Stimulated activated CD4-positive, alpha-beta T cell treated with anti-CD3 and anti-CD28 coated beads, Interleukin-1b, Interleukin-23, amount 100 ng/mL, for 1 hour (primary cell): ENCODE measurements around the gene ITGB7.

Source experiments
- DNase-seq, 2 donors: peaks; one replicate each; pipeline ENCODE4 v3.0.0-alpha.2; 2020; ENCODE audit warnings: low read depth in 2 of 2

The ITGB7 gene, protein sequence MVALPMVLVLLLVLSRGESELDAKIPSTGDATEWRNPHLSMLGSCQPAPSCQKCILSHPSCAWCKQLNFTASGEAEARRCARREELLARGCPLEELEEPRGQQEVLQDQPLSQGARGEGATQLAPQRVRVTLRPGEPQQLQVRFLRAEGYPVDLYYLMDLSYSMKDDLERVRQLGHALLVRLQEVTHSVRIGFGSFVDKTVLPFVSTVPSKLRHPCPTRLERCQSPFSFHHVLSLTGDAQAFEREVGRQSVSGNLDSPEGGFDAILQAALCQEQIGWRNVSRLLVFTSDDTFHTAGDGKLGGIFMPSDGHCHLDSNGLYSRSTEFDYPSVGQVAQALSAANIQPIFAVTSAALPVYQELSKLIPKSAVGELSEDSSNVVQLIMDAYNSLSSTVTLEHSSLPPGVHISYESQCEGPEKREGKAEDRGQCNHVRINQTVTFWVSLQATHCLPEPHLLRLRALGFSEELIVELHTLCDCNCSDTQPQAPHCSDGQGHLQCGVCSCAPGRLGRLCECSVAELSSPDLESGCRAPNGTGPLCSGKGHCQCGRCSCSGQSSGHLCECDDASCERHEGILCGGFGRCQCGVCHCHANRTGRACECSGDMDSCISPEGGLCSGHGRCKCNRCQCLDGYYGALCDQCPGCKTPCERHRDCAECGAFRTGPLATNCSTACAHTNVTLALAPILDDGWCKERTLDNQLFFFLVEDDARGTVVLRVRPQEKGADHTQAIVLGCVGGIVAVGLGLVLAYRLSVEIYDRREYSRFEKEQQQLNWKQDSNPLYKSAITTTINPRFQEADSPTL

GRCh38 chr12:53207042-53207441 lies at the start of gene ITGB7:
Gene ITGB7 (minus strand): TSS chr12:53207251. CDS start chr12:53200443, 6,808 bp downstream.
- DNase-seq: peak in 1 of 2 donors; percentile 49

- no peak for DNase-seq
Observed at GRCh38 chr12:53255996-53256395, 48.9 kb upstream of the ITGB7 start.

- no peak for DNase-seq
Observed at GRCh38 chr12:53254816-53255545, 47.9 kb upstream of the ITGB7 start.

DNA sequence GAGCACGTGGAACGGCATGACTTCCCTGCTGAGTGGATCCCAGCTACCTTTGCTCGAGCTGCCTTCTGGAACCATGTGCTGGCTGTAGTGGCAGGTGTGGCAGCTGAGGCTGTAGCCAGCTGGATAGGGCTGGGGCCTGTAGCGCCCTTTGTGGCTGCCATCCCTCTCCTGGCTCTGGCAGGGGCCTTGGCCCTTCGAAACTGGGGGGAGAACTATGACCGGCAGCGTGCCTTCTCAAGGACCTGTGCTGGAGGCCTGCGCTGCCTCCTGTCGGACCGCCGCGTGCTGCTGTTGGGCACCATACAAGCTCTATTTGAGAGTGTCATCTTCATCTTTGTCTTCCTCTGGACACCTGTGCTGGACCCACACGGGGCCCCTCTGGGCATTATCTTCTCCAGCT lies 46.2 kb upstream of the ITGB7 start:
- no peak for DNase-seq

DNA sequence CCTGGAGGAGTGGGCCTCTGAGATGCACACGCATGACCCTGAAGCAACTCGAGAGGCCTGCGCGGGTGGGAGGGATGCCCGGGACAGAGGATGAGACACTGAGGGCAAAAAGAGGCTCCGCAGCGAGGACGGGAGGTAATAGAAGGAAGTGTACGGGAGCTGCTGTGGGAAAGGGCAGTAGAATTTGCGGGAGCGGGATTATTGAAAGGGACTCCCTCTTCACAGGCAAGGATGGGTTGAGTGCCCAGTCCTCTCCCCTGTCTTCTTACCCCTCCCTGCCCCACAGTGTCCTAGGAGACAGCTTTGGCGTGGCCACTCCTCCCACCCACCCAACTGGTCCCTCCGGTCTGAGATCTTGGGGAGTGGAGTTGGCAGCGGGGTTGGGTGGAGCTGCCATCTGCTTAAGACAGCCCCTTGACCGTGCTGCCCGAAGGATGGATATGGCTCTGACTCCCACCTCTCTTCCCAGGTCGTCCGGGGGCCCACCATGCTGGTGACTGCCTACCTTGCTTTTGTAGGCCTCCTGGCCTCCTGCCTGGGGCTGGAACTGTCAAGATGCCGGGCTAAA lies 45.4 kb upstream of the ITGB7 start:
- no peak for DNase-seq

- DNase-seq: peak in 1 of 2 donors; percentile 39
Observed at GRCh38 chr12:53251477-53252348, 44.7 kb upstream of the ITGB7 start.

DNA sequence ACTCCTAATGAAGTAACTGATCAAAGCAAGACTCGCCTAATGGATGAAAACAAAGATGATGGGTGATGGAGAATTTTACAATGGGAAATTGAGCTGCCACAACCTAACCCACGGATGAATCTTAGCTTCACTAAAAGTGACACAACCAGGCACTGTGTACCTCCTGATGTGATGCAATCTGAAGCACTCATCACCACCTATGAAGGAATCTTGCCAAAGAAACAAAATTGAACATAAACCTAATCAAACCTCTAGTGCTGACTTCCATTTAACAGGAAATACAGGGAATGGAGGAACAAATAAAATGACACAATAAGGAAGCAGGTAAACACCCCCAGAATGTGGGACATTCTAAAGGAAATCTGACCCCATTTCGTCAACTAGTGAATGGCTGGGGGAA lies 38.2 kb upstream of the ITGB7 start:
- DNase-seq: no peak

- no peak for DNase-seq
Observed at GRCh38 chr12:53244337-53244736, 37.3 kb upstream of the ITGB7 start.

DNA sequence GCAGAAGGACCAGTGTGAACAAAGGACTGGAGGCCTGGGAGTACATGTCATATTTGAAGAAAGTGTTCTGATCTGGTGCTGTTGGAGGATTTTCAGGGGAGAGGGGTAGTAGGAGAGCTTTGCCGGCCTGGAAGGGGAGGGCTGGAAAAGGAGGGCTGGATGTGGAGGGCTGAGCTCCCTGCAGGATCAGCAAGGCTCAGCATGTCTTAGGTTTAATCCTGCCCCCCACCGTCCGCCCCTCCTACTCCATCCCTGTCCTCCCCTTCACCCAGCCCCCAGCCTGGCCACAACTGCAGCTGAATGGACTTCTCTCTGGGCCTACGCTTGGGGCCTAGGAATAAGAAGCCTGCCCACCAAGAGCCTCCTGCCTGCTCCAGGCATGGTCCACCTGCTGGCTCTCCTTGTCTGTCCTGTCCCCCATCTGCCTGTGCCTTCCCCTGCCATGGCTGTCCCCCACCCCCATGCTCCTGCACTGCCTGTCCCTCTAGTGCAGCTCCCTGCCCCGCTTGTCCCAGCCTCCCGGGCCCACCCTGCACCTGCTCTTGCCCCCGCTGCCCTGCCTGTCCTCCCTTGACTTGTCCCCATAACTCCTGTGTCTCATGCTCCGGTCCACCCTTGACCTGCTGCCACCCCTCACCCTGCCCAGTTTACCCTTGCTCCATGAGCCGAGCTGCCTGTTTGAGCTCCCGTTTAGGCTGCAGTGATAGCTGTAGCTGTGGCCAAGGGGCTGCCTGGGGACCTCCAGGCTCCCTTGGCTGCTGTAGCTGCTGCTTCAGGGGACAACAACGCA lies 34.8 kb upstream of the ITGB7 start:
- no peak for DNase-seq

- no peak for DNase-seq
Observed at GRCh38 chr12:53239643-53240258, 32.7 kb upstream of the ITGB7 start.

- DNase-seq: no peak
Observed at GRCh38 chr12:53236443-53237111, 29.5 kb upstream of the ITGB7 start.

- no peak for DNase-seq
Observed at GRCh38 chr12:53235742-53236442, 28.8 kb upstream of the ITGB7 start.

DNA sequence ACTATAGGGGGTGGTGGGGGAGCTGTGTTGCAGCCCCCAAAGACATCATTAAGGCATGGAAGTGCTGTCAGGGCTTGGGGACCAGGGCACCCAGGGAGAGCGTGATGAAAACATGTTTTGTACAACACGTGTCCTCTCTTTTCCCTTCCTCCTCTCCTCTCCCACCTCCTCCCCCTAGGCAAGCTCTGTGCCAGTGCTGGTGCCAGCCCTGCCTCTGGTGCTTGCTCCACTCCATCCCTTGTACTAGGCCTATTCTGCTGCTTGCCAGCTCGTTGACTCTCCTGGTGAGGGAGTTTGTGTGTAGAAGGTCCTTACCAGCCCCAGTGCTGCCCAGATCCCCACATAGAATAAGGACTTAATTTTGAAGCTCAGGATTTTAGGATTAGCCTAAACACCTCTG lies 28.1 kb upstream of the ITGB7 start:
- DNase-seq: no peak

DNA sequence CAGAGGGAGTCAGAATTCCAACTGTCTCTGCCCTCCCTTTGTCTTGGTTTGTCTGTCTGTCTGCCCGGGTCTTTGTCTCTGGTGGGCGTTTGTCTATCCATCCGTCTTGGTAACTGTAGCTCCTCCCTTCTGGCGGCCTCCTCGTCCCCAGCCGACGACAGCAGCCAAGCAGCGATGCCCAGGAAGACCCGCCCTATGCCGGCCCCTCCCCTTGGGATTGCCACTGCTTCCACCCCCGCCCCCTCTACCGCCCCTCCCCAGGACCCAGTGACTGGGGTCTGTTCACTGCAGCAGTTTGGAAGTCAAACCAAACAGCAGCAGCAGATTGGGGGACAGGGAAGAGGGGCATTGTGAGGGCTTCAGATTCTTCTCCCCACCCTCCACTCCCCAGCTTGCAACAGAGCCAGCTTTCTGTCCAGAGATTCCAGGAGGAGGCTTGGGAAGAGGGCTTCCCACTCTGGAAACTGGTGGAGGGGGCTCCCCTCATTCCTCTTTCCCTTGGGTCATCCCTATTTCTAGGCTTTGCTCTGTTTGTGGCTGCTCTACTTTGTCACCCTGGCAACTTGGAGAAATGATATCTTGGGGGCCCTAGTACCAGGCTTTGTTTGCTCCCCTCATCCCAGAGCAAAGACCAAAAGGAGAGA lies 27.3 kb upstream of the ITGB7 start:
- no peak for DNase-seq

GRCh38 chr12:53233671-53234121 lies 26.6 kb upstream of the ITGB7 start:
- DNase-seq: no peak

DNA sequence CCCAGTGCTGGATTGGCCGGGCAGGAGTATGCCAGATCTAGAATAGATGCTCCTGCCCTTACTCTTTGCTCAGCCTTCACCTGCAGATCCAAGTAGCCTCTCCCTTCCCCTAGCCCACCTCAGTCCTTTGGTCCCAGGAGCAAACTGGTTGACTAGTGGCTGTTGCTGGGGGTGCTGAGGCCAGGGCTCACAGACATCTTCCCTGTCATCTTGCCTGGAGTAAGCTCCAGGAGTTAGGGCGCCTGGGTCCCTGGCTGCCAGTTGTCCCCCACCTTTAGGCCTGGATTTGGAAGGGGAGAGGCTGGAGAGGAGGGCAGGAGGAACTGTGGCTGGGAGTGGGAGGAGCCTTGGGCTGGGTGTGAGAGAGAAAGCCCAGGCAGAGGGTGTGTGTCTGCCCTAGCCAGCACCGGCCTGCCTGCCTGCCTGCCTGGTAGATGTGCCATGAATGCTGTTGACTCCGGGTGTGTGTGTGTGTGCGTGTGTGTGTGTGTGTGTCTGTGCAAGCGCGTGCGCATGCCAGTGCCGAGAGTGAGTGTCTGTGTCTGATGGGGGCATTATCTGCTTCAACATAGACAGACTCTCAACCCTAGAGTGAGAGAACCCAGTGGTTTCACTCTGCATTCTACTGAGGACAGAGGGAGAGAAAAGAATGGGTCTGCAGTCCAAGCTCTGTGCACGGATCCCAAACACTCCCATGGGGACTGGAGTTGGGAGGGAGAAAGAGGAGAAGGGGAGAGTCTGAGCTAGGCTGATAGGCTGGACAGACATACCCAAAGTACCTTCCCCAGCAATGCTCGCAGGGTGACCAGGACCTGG lies 25.8 kb upstream of the ITGB7 start:
- no peak for DNase-seq
